OCI-LY3 (cell line): ENCODE results near the gene DAZL.

Experiments used
- H2AFZ ChIP-seq: fragments of 200-600, 300-600 bp; shearing (Covaris generic); 2 replicates; pipeline ENCODE4 v1.6.0; 2014; ENCODE audit warnings: antibody characterized with exemption, low read depth, low read length
- H3K27ac ChIP-seq: fragments of 200-600, 300-600 bp; sonication (generic); 2 replicates; pipeline ENCODE4 v1.5.1; 2014; ENCODE audit warnings: mild to moderate bottlenecking, low read length, moderate library complexity, mixed read lengths
- H3K27me3 ChIP-seq: fragments of 200-600, 300-600 bp; sonication (generic); 2 replicates; pipeline ENCODE4 v1.6.1; 2014; ENCODE audit warnings: low read depth, low read length, mixed read lengths
- H3K36me3 ChIP-seq: fragments of 200-600, 300-600 bp; sonication (generic); replicated peaks from 2 replicates; pipeline ENCODE3; 2014; ENCODE audit warnings: low read depth, low read length, mixed read lengths
- H3K4me1 ChIP-seq: fragments of 300-600, 200-600 bp; sonication (generic); 2 replicates; pipeline ENCODE4 v1.6.1; 2014; ENCODE audit warnings: low read length, mixed read lengths
- H3K4me2 ChIP-seq: fragments of 200-600, 300-600 bp; sonication (generic); 2 replicates; pipeline ENCODE4 v1.6.1; 2014; ENCODE audit warnings: low read length, mixed read lengths
- H3K4me3 ChIP-seq: fragments of 300-600, 200-600 bp; sonication (generic); 2 replicates; pipeline ENCODE4 v1.5.1; 2014; ENCODE audit warnings: antibody characterized with exemption, mild to moderate bottlenecking, low read length, moderate library complexity
- H3K79me2 ChIP-seq: fragments of 300-600, 200-600 bp; shearing (Covaris generic); 2 replicates; pipeline ENCODE4 v1.6.1; 2014; ENCODE audit warnings: mild to moderate bottlenecking, low read length, mixed read lengths
- H3K9ac ChIP-seq: fragments of 300-600, 200-600 bp; shearing (Covaris generic); 2 replicates; pipeline ENCODE4 v1.6.0; 2014; ENCODE audit warnings: mild to moderate bottlenecking, low read length, moderate library complexity
- H3K9me3 ChIP-seq: fragments of 200-600, 300-600 bp; shearing (Covaris generic); 2 replicates; pipeline ENCODE4 v1.6.1; 2014; ENCODE audit warnings: low read length, mixed read lengths; ENCODE audit not compliant: insufficient read depth
- H4K20me1 ChIP-seq: fragments of 200-600, 300-600 bp; sonication (generic); 2 replicates; pipeline ENCODE4 v1.6.1; 2016; ENCODE audit warnings: low read length, mixed read lengths; ENCODE audit not compliant: insufficient read depth
- CTCF ChIP-seq: fragments of 200-600, 300-600 bp; sonication (generic); IDR thresholded peaks from 2 replicates; pipeline ENCODE4 v1.5.1; 2014; ENCODE audit warnings: antibody characterized with exemption, low read length, low read depth
- EZH2phosphoT487 ChIP-seq: fragments of 200-600 bp; shearing (Covaris generic); IDR thresholded peaks from 2 replicates; pipeline ENCODE4 v1.6.1; 2018; ENCODE audit warnings: antibody characterized with exemption, mixed run types, low read depth

Gene DAZL

GRCh38 chr3:16616083-16616482 is 10.9 kb upstream of the DAZL start:
- no peaks in the 10 kb centered on the region for H3K27me3 ChIP-seq
- no peak overlapping the region for H3K4me2 ChIP-seq
- H3K27ac ChIP-seq, result no peak overlapping the region
- TF ChIP-seq EZH2phosphoT487 (no peak), CTCF (no peak)
- no peaks in the 10 kb centered on the region for H4K20me1 ChIP-seq
- no peaks in the 10 kb centered on the region for H3K36me3 ChIP-seq
- no peak overlapping the region for H2AFZ ChIP-seq
- peaks cover 6% of the 10 kb centered on the region; the same call in 1 of the 2 replicates for H3K4me1 ChIP-seq
- H3K9me3 ChIP-seq, result no peaks in the 10 kb centered on the region
- no peak overlapping the region for H3K4me3 ChIP-seq
- no peaks in the 10 kb centered on the region for H3K79me2 ChIP-seq
- H3K9ac ChIP-seq, result no peak overlapping the region

DNA sequence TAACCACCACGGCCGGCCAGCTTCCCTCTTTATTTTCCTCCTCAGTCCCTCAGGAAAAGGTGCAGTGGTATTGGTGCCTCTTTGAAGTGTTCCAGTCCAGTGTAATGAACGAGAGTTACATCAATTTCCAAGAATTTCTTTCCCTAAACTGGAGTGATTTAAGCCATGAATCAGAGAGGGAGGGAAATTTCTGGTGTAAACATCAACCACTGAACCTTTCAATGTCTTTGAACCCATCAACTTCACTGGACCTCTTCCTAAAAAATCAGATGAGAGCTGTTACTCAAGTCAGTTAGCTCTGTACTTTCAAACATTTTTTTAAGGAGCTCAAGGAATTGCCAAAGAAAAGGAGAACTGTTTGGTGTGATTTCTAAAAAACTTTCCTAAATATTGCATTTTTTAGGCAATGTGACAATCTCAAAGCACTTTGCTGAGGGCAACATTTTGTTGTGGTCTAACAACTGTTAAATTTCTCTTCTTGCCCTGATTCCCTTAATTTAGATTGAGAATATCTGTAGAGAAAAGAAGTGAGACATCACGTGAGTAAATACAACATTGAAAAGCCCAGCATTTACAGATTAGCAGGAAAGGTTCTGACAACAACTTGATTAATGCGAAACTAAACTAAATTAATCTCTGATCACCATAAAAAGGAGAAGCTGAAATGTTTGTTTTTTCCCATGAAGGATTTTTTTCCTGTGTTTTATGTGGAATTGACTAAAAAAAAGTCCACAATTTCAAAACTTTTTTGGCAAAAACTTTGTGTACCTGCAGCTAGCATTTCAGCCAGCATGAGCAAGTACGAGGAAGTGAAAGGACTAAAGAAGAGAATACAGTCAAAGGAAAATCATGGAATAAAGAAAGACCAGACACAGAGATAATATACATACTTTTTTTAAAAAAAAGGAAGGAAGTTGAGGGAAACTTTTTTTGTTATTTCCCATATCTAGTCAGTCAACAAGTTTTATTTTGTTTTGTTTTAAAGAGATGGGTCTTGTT is 9.1 kb upstream of the DAZL start:
- Histone ChIP-seq H3K36me3 (no peaks in the 10 kb centered on the region), H4K20me1 (no peaks in the 10 kb centered on the region), H2AFZ (no peak overlapping the region), H3K79me2 (no peaks in the 10 kb centered on the region), H3K27me3 (0 out of 2 replicates have a peak, but pooled peaks cover 5% of the 10 kb centered on the region), H3K9me3 (no peaks in the 10 kb centered on the region), H3K4me3 (no peak overlapping the region), H3K4me1 (peaks cover 6% of the 10 kb centered on the region; the same call in 1 of the 2 replicates), H3K4me2 (no peak overlapping the region), H3K9ac (no peak overlapping the region), H3K27ac (no peak overlapping the region)
- no peak for TF ChIP-seq EZH2phosphoT487

- no peaks in the 10 kb centered on the region for H3K9me3 ChIP-seq
- 0 out of 2 replicates have a peak, but pooled peaks cover 5% of the 10 kb centered on the region for H3K27me3 ChIP-seq
- H3K9ac ChIP-seq, result no peak overlapping the region
- H3K27ac ChIP-seq, result no peak overlapping the region
- no peak overlapping the region for H3K4me3 ChIP-seq
- H2AFZ ChIP-seq, result no peak overlapping the region
- H3K36me3 ChIP-seq, result no peaks in the 10 kb centered on the region
- no peak overlapping the region for H3K4me2 ChIP-seq
- H3K79me2 ChIP-seq, result no peaks in the 10 kb centered on the region
- peaks cover 8% of the 10 kb centered on the region for H3K4me1 ChIP-seq
- no peaks in the 10 kb centered on the region for H4K20me1 ChIP-seq
- no peak for TF ChIP-seq CTCF
- TF ChIP-seq EZH2phosphoT487, result no peak
Measured at GRCh38 chr3:16609927-16610580, 4.8 kb upstream of the DAZL start.

DNA sequence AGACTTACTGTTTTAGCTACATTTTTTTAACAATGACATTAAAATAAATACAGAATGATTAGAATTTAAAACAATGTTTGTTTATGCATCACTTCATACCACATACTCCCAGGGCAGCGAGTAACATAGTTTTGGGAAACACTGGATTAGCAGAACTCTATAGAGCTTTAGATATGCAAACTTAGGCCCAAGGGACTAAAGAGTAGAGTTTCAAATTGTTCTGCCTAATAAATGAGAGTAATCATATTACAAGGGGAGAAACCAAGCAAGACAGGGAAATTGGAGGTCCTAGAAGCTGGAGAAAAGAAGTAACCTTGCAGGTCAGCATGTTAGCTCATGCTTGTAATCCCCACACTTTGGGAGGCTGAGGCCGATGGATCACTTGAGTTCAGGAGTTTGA is 3.6 kb upstream of the DAZL start:
- Histone ChIP-seq H3K79me2 (no peaks in the 10 kb centered on the region), H4K20me1 (no peaks in the 10 kb centered on the region), H3K4me1 (peaks cover 8% of the 10 kb centered on the region), H3K27me3 (0 out of 2 replicates have a peak, but pooled peaks cover 5% of the 10 kb centered on the region), H3K9me3 (no peaks in the 10 kb centered on the region), H3K4me3 (no peak overlapping the region), H3K36me3 (no peaks in the 10 kb centered on the region), H3K4me2 (no peak overlapping the region), H3K9ac (no peak overlapping the region), H2AFZ (no peak overlapping the region), H3K27ac (no peak overlapping the region)
- TF ChIP-seq EZH2phosphoT487, result no peak
- no peak for TF ChIP-seq CTCF
